Tibial artery (tissue), 4 donors: ENCODE data around the gene PHTF2.

ENCODE experiments used
- DNase-seq, 2 donors: peaks; one replicate each; pipeline ENCODE4 v3.0.0-alpha.2; 2019
- H3K27ac ChIP-seq, 2 donors: fragments of 200-600 bp; sonication (generic) in 1 of 2; 1 replicate in 1 of 2; 2 replicates in 1 of 2; pipeline ENCODE4 v1.5.1; 2018 to 2019; ENCODE audit warnings: mild to moderate bottlenecking in 1 of 2
- H3K27me3 ChIP-seq, 2 donors: fragments of 200-600 bp; sonication (generic) in 1 of 2; one replicate each; pipeline versions ENCODE4 v1.5.1 to v1.6.0; 2016 to 2019
- H3K36me3 ChIP-seq, 3 donors: fragments of 200-600 bp; sonication (generic) in 2 of 3; one replicate each; pipeline ENCODE4 v1.5.1; 2016 to 2019; ENCODE audit warnings: mild to moderate bottlenecking in 2 of 3
- H3K4me1 ChIP-seq, 4 donors: fragments of 200-600 bp; sonication (generic) in 2 of 4; 1 replicate in 3 of 4; 2 replicates in 1 of 4; pipeline ENCODE4 v1.5.1; 2016 to 2019
- H3K4me3 ChIP-seq, 2 donors: fragments of 200-600 bp; sonication (generic) in 1 of 2; 1 replicate in 1 of 2; 2 replicates in 1 of 2; pipeline ENCODE4 v1.5.1; 2018 to 2019; ENCODE audit warnings: mild to moderate bottlenecking in 2 of 2
- H3K9me3 ChIP-seq, 3 donors: fragments of 200-600 bp; sonication (generic) in 1 of 3; one replicate each; pipeline ENCODE4 v1.5.1; 2016 to 2019
- CTCF ChIP-seq, 2 experiments: fragments of 200-600 bp in 1 of 2; fragments of 450-650 bp in 1 of 2; IDR thresholded peaks; one replicate each; pipeline ENCODE4 v1.5.1; 2017 to 2019; ENCODE audit warnings: antibody characterized with exemption in 2 of 2, mild to moderate bottlenecking in 1 of 2, moderate library complexity in 1 of 2
- intact Hi-C: fragments of 100-400 bp; cut with DNase I; formaldehyde crosslinking; loops from one replicate; pipeline ENCODE4 v1.15.0; 2023; ENCODE audit warnings: low total_unique reads

Gene PHTF2

GRCh38 chr7:77786018-77786417 is 12.6 kb upstream of the PHTF2 start:
- H3K36me3 ChIP-seq: peaks cover 0 to 22% (median 0%) of the 10 kb centered on the region in 3 donors
- no peak overlapping the region for H3K27ac ChIP-seq
- no peaks in the 10 kb centered on the region for H3K27me3 ChIP-seq
- no peaks in the 10 kb centered on the region for H3K4me1 ChIP-seq
- no peak for DNase-seq
- no peaks in the 10 kb centered on the region for H3K9me3 ChIP-seq
- H3K4me3 ChIP-seq: no peak overlapping the region
- TF ChIP-seq CTCF (IDR thresholded peaks at IDR 0.05): no peak
- intact Hi-C loops: no loop called here

GRCh38 chr7:77786741-77787140 is 11.8 kb upstream of the PHTF2 start:
- no peaks in the 10 kb centered on the region for H3K27me3 ChIP-seq
- H3K36me3 ChIP-seq: peaks cover 0 to 14% (median 0%) of the 10 kb centered on the region in 3 donors
- intact Hi-C loops: no loop called here
- H3K4me1 ChIP-seq: no peaks in the 10 kb centered on the region
- H3K27ac ChIP-seq: no peak overlapping the region
- TF ChIP-seq CTCF (IDR thresholded peaks at IDR 0.05): no peak
- no peak overlapping the region for H3K4me3 ChIP-seq
- H3K9me3 ChIP-seq: no peaks in the 10 kb centered on the region
- no peak for DNase-seq

- peaks cover 0 to 12% (median 0%) of the 10 kb centered on the region in 3 donors for H3K36me3 ChIP-seq
- no peak overlapping the region for H3K27ac ChIP-seq
- no peaks in the 10 kb centered on the region for H3K27me3 ChIP-seq
- no peak overlapping the region for H3K4me3 ChIP-seq
- no peak for DNase-seq
- no peak for TF ChIP-seq CTCF (IDR thresholded peaks at IDR 0.05)
- H3K9me3 ChIP-seq: no peaks in the 10 kb centered on the region
- no peaks in the 10 kb centered on the region for H3K4me1 ChIP-seq
- intact Hi-C loops: no loop called here
Measured at GRCh38 chr7:77788327-77788902, 10.2 kb upstream of the PHTF2 start.

GRCh38 chr7:77791336-77791735 is 7.2 kb upstream of the PHTF2 start:
- Histone ChIP-seq H3K4me3 (no peak overlapping the region), H3K27ac (no peak overlapping the region), H3K36me3 (peaks cover 0 to 4% (median 0%) of the 10 kb centered on the region in 3 donors), H3K9me3 (no peaks in the 10 kb centered on the region), H3K4me1 (peaks cover 0 to 8% (median 4%) of the 10 kb centered on the region in 4 donors), H3K27me3 (no peaks in the 10 kb centered on the region)
- no peak for TF ChIP-seq CTCF (IDR thresholded peaks at IDR 0.05)
- DNase-seq: no peak
- intact Hi-C loops: no loop called here

- Histone ChIP-seq H3K27me3 (no peaks in the 10 kb centered on the region), H3K36me3 (peaks cover 0 to 4% (median 0%) of the 10 kb centered on the region in 3 donors), H3K4me1 (peaks cover 0 to 15% (median 10%) of the 10 kb centered on the region in 4 donors), H3K9me3 (no peaks in the 10 kb centered on the region), H3K27ac (no peak overlapping the region), H3K4me3 (no peak overlapping the region)
- TF ChIP-seq CTCF (IDR thresholded peaks at IDR 0.05): no peak
- DNase-seq: no peak
- intact Hi-C loops: no loop called here
Measured at GRCh38 chr7:77791956-77792355, 6.6 kb upstream of the PHTF2 start.

- no peak for DNase-seq
- Histone ChIP-seq H3K27ac (no peak overlapping the region), H3K4me3 (no peak overlapping the region), H3K4me1 (peaks cover 0 to 20% (median 14%) of the 10 kb centered on the region in 4 donors), H3K27me3 (no peaks in the 10 kb centered on the region), H3K9me3 (no peaks in the 10 kb centered on the region), H3K36me3 (peaks cover 0 to 4% (median 0%) of the 10 kb centered on the region in 3 donors)
- no peak for TF ChIP-seq CTCF (IDR thresholded peaks at IDR 0.05)
- intact Hi-C loops: no loop called here
Measured at GRCh38 chr7:77794000-77794399, 4.6 kb upstream of the PHTF2 start.
